ENCODE results near the gene DNAH6. TPM values are rescaled to one million over a fixed set of nuclear protein-coding genes. Genes with fewer than 3 reads are reported as not detected.

DNAH6 gene
- total RNA-seq, 6 donors from 2014 or later: 0.37 to 25.0 (median 4.2) TPM

DNA sequence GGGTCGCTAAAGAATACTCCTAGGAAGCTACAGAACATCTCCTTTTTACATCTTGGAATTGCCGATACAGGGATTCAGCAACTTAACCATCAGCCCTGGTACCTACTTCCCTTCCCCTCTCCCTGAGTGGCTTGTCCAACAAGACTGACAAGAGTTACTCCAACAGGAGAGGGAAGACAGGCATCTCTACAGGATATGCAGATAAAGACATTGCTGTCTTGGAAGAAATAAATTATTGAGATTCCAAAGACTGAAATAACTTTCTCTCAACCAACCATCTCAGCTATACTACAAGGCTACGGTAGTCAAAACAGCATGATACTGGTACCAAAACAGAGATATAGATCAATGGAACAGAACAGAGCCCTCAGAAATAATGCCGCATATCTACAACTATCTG lies 277.3 kb downstream of the DNAH6 start:
- Histone ChIP-seq H3K4me1 (no peaks in the 10 kb centered on the region), H3K4me3 (no peak overlapping the region), H3K9me3 (no peaks in the 10 kb centered on the region), H3K36me3 (no peaks in the 10 kb centered on the region), H3K27ac (no peak overlapping the region), H3K27me3 (no peaks in the 10 kb centered on the region)
- ATAC-seq (ENCODE audit: low FRiP score in 2 of 2) (no peak), DNase-seq (no peak)
- TF ChIP-seq POLR2AphosphoS5 (IDR thresholded peaks at IDR 0.05): no peak
- TF ChIP-seq POLR2A (IDR thresholded peaks at IDR 0.05): no peak
- TF ChIP-seq EP300 (IDR thresholded peaks at IDR 0.05): no peak
- TF ChIP-seq, protein P1, sequence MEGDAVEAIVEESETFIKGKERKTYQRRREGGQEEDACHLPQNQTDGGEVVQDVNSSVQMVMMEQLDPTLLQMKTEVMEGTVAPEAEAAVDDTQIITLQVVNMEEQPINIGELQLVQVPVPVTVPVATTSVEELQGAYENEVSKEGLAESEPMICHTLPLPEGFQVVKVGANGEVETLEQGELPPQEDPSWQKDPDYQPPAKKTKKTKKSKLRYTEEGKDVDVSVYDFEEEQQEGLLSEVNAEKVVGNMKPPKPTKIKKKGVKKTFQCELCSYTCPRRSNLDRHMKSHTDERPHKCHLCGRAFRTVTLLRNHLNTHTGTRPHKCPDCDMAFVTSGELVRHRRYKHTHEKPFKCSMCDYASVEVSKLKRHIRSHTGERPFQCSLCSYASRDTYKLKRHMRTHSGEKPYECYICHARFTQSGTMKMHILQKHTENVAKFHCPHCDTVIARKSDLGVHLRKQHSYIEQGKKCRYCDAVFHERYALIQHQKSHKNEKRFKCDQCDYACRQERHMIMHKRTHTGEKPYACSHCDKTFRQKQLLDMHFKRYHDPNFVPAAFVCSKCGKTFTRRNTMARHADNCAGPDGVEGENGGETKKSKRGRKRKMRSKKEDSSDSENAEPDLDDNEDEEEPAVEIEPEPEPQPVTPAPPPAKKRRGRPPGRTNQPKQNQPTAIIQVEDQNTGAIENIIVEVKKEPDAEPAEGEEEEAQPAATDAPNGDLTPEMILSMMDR (IDR thresholded peaks at IDR 0.05): no peak
- WGBS, 2 donors: 83 to 84% methylated on average over 3 to 4 of the region's 4 CpGs

DNA sequence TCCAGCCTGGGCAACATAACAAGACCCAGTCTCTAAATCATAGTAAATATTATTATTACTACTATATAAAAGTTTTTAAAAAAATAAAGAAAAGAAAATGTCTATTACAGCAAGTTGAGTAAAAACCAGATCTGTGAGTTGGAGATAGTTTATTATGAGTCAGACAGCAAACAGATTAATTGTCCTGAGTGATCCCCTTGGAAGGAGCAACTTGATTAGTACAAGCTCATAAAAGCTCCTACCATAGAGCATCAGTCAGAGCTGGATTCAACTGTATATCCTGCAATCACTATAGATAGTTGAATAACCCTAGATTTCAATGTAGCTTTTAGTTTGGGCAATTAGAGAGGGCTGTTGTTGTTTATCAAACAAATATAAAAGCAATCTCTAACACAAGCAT lies 280.5 kb downstream of the DNAH6 start:
- TF ChIP-seq, protein P1 (IDR thresholded peaks at IDR 0.05): no peak
- TF ChIP-seq EP300 (IDR thresholded peaks at IDR 0.05) (no peak), POLR2AphosphoS5 (IDR thresholded peaks at IDR 0.05) (no peak), POLR2A (IDR thresholded peaks at IDR 0.05) (no peak)
- no peak for DNase-seq
- no peaks in the 10 kb centered on the region for H3K36me3 ChIP-seq
- no peaks in the 10 kb centered on the region for H3K4me1 ChIP-seq
- no peak for ATAC-seq (ENCODE audit: low FRiP score in 2 of 2)
- no peak overlapping the region for H3K4me3 ChIP-seq
- H3K27me3 ChIP-seq: no peaks in the 10 kb centered on the region
- no peaks in the 10 kb centered on the region for H3K9me3 ChIP-seq
- H3K27ac ChIP-seq: no peak overlapping the region

DNA sequence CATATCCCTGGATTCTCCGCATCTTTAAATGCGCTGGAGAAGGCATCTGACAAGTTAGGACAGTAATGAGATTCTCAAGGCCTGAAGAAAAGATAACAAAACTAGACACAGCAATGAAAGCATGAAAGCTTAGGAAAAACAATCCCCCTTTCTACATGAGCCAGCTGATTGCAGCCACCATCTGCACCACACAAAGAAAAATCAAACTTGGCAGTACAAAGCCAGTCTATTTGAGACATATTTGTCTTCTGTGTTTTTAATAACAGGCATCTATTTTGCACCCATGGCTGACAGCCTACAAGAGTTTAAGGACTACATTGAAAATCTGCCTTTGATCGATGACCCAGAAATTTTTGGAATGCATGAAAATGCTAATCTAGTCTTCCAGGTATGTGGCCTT lies 281.0 kb downstream of the DNAH6 start:
- Histone ChIP-seq H3K27ac (no peak overlapping the region), H3K9me3 (no peaks in the 10 kb centered on the region), H3K4me3 (no peak overlapping the region), H3K27me3 (no peaks in the 10 kb centered on the region), H3K36me3 (no peaks in the 10 kb centered on the region), H3K4me1 (no peaks in the 10 kb centered on the region)
- TF ChIP-seq, protein P1 (IDR thresholded peaks at IDR 0.05): no peak
- TF ChIP-seq POLR2A (IDR thresholded peaks at IDR 0.05): no peak
- TF ChIP-seq EP300 (IDR thresholded peaks at IDR 0.05): no peak
- no peak for TF ChIP-seq POLR2AphosphoS5 (IDR thresholded peaks at IDR 0.05)
- WGBS, 2 donors: 93 to 94% methylated on average over 3 of the region's 3 CpGs
- no peak for DNase-seq
- no peak for ATAC-seq (ENCODE audit: low FRiP score in 2 of 2)

DNA sequence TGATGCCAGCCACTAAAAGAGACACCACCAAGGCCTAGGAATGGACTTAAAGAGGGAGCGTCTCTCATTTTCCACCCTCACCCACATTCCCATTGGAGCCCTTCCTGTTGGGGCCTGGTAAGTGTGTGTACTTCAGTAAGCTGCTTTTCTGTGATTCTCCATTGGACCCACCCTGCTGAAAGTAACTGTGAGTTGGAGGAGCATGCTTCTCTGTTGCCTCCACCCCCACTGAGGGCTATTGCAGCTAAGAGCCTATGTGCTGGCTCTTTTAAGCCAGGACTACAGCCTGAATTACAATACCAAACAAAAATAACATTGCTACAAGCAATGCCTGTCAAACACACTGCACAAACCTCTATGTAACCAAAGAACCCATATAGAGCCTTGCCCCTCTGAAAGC lies 283.5 kb downstream of the DNAH6 start:
- WGBS, 2 donors: 100% methylated on average over 1 of the region's 1 CpG
- Histone ChIP-seq H3K27me3 (no peaks in the 10 kb centered on the region), H3K4me1 (no peaks in the 10 kb centered on the region), H3K27ac (no peak overlapping the region), H3K36me3 (no peaks in the 10 kb centered on the region), H3K9me3 (no peaks in the 10 kb centered on the region), H3K4me3 (no peak overlapping the region)
- TF ChIP-seq POLR2A (IDR thresholded peaks at IDR 0.05): no peak
- TF ChIP-seq POLR2AphosphoS5 (IDR thresholded peaks at IDR 0.05): no peak
- TF ChIP-seq, protein P1 (IDR thresholded peaks at IDR 0.05): no peak
- no peak for TF ChIP-seq EP300 (IDR thresholded peaks at IDR 0.05)
- no peak for ATAC-seq (ENCODE audit: low FRiP score in 2 of 2)
- DNase-seq: no peak

DNA sequence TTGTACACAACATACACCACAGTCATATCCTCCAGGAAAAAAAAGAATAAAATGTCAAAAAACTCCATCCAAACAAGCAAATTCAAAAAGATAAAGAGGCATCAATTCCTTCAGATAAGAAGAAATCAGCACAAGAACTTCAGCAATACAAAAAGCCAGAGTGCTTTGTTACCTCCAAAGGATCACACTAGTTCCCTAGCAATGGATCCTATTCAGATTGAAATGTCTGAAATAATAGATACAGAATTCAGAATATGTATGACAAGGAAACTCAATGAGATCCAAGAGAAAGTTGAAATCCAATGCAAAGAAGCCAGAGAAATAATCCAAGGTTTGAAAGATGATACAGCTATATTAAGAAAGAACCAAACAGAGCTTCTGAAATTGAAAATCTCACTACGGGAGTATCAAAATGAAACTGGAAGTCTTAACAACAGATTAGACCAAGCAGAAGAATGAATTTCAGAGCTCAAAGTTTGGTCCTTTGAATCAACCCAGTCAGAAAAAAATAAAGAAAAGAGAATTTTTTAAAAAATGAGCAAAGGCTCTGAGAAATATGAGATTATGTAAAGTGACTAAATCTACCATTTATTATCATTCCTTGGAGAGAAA lies 284.0 kb downstream of the DNAH6 start:
- WGBS, 2 donors: 72 to 82% methylated on average over 1 of the region's 1 CpG
- H3K4me1 ChIP-seq: peaks cover 0 to 4% (median 0%) of the 10 kb centered on the region in 4 donors
- H3K27ac ChIP-seq: no peak overlapping the region
- TF ChIP-seq EP300 (IDR thresholded peaks at IDR 0.05) (no peak), POLR2A (IDR thresholded peaks at IDR 0.05) (no peak), POLR2AphosphoS5 (IDR thresholded peaks at IDR 0.05) (no peak)
- TF ChIP-seq, protein P1 (IDR thresholded peaks at IDR 0.05): no peak
- H3K27me3 ChIP-seq: no peaks in the 10 kb centered on the region
- ATAC-seq (ENCODE audit: low FRiP score in 2 of 2) (no peak), DNase-seq (no peak)
- no peak overlapping the region for H3K4me3 ChIP-seq
- no peaks in the 10 kb centered on the region for H3K36me3 ChIP-seq
- no peaks in the 10 kb centered on the region for H3K9me3 ChIP-seq
